H1 (cell line): ENCODE measurements around the gene NBAS. TPM values are rescaled to one million over a fixed set of nuclear protein-coding genes. Genes with fewer than 3 reads are reported as not detected.

Source experiments
- CTCF ChIA-PET: fragments of 300-600 bp; sonication (Branson Sonifier 250); formaldehyde crosslinking; loops from one replicate; lab custom pipeline; 2021; ENCODE audit not compliant: partially characterized antibody; lab: Charles Lee
- POLR2A ChIA-PET: fragments of 300-600 bp; sonication (Branson Sonifier 250); formaldehyde crosslinking; loops from one replicate; lab custom pipeline; 2021; ENCODE audit warnings: inconsistent platforms; ENCODE audit not compliant: partially characterized antibody; lab: Charles Lee
- DNase-seq, 2 experiments: peaks; one replicate each; pipeline versions ENCODE4 v3.0.0 to v3.0.0-alpha.2; 2010 to 2022; ENCODE audit warnings: low spot score in 2 of 2, low read depth in 1 of 2, mixed read lengths in 1 of 2
- FAIRE-seq: peaks from 2 replicates; lab custom pipeline; 2011; peaks lifted over from hg19 to GRCh38; lab: Jason Lieb, UNC
- H2AFZ ChIP-seq: 2 replicates; pipeline ENCODE4 v1.8.1; 2012; ENCODE audit warnings: low read length, inconsistent platforms
- H2AK5ac ChIP-seq: 2 replicates; pipeline ENCODE4 v1.6.1; 2013; ENCODE audit warnings: low read depth, low read length
- H2BK120ac ChIP-seq: replicated peaks from 2 replicates; pipeline ENCODE3; 2013; ENCODE audit warnings: low read depth, low read length, inconsistent platforms
- H2BK12ac ChIP-seq: 2 replicates; pipeline ENCODE4 v1.6.1; 2013; ENCODE audit warnings: low read depth, low read length
- H2BK15ac ChIP-seq: 2 replicates; pipeline ENCODE4 v1.6.1; 2013; ENCODE audit warnings: low read length
- H2BK20ac ChIP-seq: 2 replicates; pipeline ENCODE4 v1.6.1; 2013; ENCODE audit warnings: low read length
- H2BK5ac ChIP-seq: 2 replicates; pipeline ENCODE4 v1.6.1; 2013; ENCODE audit warnings: low read depth, low read length
- H3K14ac ChIP-seq: 2 replicates; pipeline ENCODE4 v1.6.1; 2013; ENCODE audit warnings: inconsistent platforms; ENCODE audit not compliant: insufficient read length
- H3K18ac ChIP-seq: 2 replicates; pipeline ENCODE4 v1.6.1; 2013; ENCODE audit warnings: low read length; ENCODE audit errors: extremely low read depth
- H3K23ac ChIP-seq: 2 replicates; pipeline ENCODE4 v1.6.1; 2013; ENCODE audit warnings: inconsistent platforms; ENCODE audit not compliant: insufficient read length
- H3K23me2 ChIP-seq: 2 replicates; pipeline ENCODE4 v1.6.1; 2013; ENCODE audit warnings: low read depth, low read length
- H3K27ac ChIP-seq: 2 replicates; pipeline ENCODE4 v1.6.1; 2011; ENCODE audit warnings: low read depth, low read length, inconsistent platforms
- H3K27me3 ChIP-seq, 4 experiments: replicated peaks in 1 of 4; 1 replicate in 1 of 4; 2 replicates in 3 of 4; pipeline versions ENCODE4 v1.6.1 to v1.8.1; 2011 to 2013; ENCODE audit warnings: low read length in 3 of 4, mild to moderate bottlenecking in 3 of 4, inconsistent platforms in 2 of 4, mixed read lengths in 2 of 4, moderate library complexity in 1 of 4; ENCODE audit not compliant: control insufficient read depth in 3 of 4, insufficient read depth in 3 of 4; ENCODE audit errors: extremely low read depth in 1 of 4
- H3K36me3 ChIP-seq, 4 experiments: 2 replicates each; pipeline versions ENCODE4 v1.6.1 to v1.8.1; 2011 to 2013; ENCODE audit warnings: mild to moderate bottlenecking in 4 of 4, low read length in 3 of 4, moderate library complexity in 2 of 4, control low read depth in 1 of 4, inconsistent platforms in 1 of 4; ENCODE audit not compliant: insufficient read depth in 4 of 4, control insufficient read depth in 2 of 4
- H3K4ac ChIP-seq: replicated peaks from 2 replicates; pipeline ENCODE3; 2013; ENCODE audit warnings: low read length, low read depth, mixed read lengths, inconsistent platforms; ENCODE audit not compliant: insufficient read length
- H3K4me1 ChIP-seq, 4 experiments: replicated peaks in 1 of 4; 1 replicate in 1 of 4; 2 replicates in 3 of 4; pipeline versions ENCODE4 v1.6.1 to v1.8.1; 2011 to 2013; ENCODE audit warnings: low read length in 3 of 4, inconsistent platforms in 2 of 4, mixed read lengths in 1 of 4; ENCODE audit not compliant: insufficient read depth in 4 of 4, control insufficient read depth in 3 of 4
- H3K4me2 ChIP-seq, 2 experiments: 2 replicates each; pipeline versions ENCODE4 v1.6.1 to v1.8.1; 2011 to 2013; ENCODE audit warnings: low read depth in 2 of 2, low read length in 2 of 2, control low read depth in 1 of 2, inconsistent platforms in 1 of 2, mild to moderate bottlenecking in 1 of 2; ENCODE audit not compliant: insufficient read depth in 1 of 2
- H3K4me3 ChIP-seq, 4 experiments: fragments of 200-600, 300-600 bp in 1 of 4; sonication (generic), shearing (Covaris generic), sonication (Bioruptor Twin) in 1 of 4; 2 replicates each; pipeline versions ENCODE4 v1.5.1 to v1.8.1; 2011 to 2016; ENCODE audit warnings: low read length in 4 of 4, low read depth in 3 of 4, control low read depth in 2 of 4, inconsistent platforms in 2 of 4, mild to moderate bottlenecking in 2 of 4, mixed read lengths in 1 of 4, moderate library complexity in 1 of 4; ENCODE audit not compliant: insufficient read depth in 2 of 4; ENCODE audit errors: extremely low read depth in 1 of 4
- H3K56ac ChIP-seq: replicated peaks from 2 replicates; pipeline ENCODE3; 2013; ENCODE audit warnings: low read depth, mild to moderate bottlenecking, mixed read lengths, low read length, inconsistent platforms; ENCODE audit not compliant: insufficient read length
- H3K79me1 ChIP-seq: 2 replicates; pipeline ENCODE4 v1.6.1; 2013; ENCODE audit warnings: low read depth, low read length, control low read depth
- H3K79me2 ChIP-seq, 2 experiments: 2 replicates each; pipeline versions ENCODE4 v1.6.1 to v1.8.1; 2012 to 2013; ENCODE audit warnings: low read length in 2 of 2, mild to moderate bottlenecking in 2 of 2, inconsistent platforms in 1 of 2; ENCODE audit not compliant: insufficient read depth in 2 of 2, control insufficient read depth in 1 of 2
- H3K9ac ChIP-seq, 4 experiments: replicated peaks in 1 of 4; 1 replicate in 1 of 4; 2 replicates in 3 of 4; pipeline versions ENCODE4 v1.6.1 to v1.8.1; 2011 to 2013; ENCODE audit warnings: low read depth in 3 of 4, low read length in 3 of 4, control low read depth in 2 of 4, mild to moderate bottlenecking in 2 of 4, moderate library complexity in 2 of 4, inconsistent platforms in 1 of 4; ENCODE audit errors: extremely low read depth in 1 of 4
- H3K9me3 ChIP-seq, 2 experiments: 2 replicates each; pipeline versions ENCODE4 v1.6.1 to v1.8.1; 2012 to 2013; ENCODE audit warnings: mild to moderate bottlenecking in 2 of 2, moderate library complexity in 2 of 2, control low read depth in 1 of 2, inconsistent platforms in 1 of 2, low read depth in 1 of 2, low read length in 1 of 2, mixed read lengths in 1 of 2; ENCODE audit not compliant: insufficient read depth in 2 of 2
- H4K20me1 ChIP-seq, 2 experiments: replicated peaks in 1 of 2; 2 replicates each; pipeline versions ENCODE3 to v1.8.1; 2011 to 2013; ENCODE audit warnings: inconsistent platforms in 2 of 2, low read length in 2 of 2, mild to moderate bottlenecking in 1 of 2; ENCODE audit not compliant: insufficient read depth in 2 of 2, control insufficient read depth in 1 of 2
- H4K5ac ChIP-seq: 2 replicates; pipeline ENCODE4 v1.6.1; 2013; ENCODE audit warnings: low read length, low read depth, mixed read lengths, inconsistent platforms; ENCODE audit not compliant: insufficient read length
- H4K8ac ChIP-seq: 2 replicates; pipeline ENCODE4 v1.8.0; 2013; ENCODE audit warnings: mild to moderate bottlenecking, moderate library complexity, low read length, inconsistent platforms; ENCODE audit not compliant: insufficient read depth; ENCODE audit errors: extremely low read depth
- H4K91ac ChIP-seq: replicated peaks from 2 replicates; pipeline ENCODE3; 2013; ENCODE audit warnings: low read length, mixed read lengths, inconsistent platforms; ENCODE audit not compliant: insufficient read length
- POU5F1 ChIP-seq: IDR thresholded peaks from 2 replicates; pipeline ENCODE4 v1.6.1; 2011; ENCODE audit warnings: low read depth, mild to moderate bottlenecking, low read length, moderate library complexity
- TBP ChIP-seq: IDR thresholded peaks from 2 replicates; pipeline ENCODE4 v1.6.1; 2011; ENCODE audit warnings: low read depth, low read length, improper control_type of control experiment
- WGBS, 2 experiments: shearing (Covaris generic) in 1 of 2; methylation state at CpG; one replicate each; pipeline versions ENCODE4 v1.1.6 to v1.1.7; 2013 to 2015; ENCODE audit warnings: low lambda C conversion rate in 2 of 2, mixed read lengths in 2 of 2, inconsistent platforms in 1 of 2, low coverage in 1 of 2, missing lambda C conversion rate in 1 of 2; ENCODE audit not compliant: insufficient replicate concordance in 2 of 2, insufficient coverage in 1 of 2, insufficient read length in 1 of 2; ENCODE audit errors: extremely low coverage in 1 of 2, missing lambda C conversion rate in 1 of 2; 5-methylcytosine and 5-hydroxymethylcytosine counted together
- polyA plus RNA-seq, 7 experiments: library from polyadenylated mRNA; depleted of rRNA in 3 of 7; stranded (reverse) in 5 of 7; unstranded in 2 of 7; fragments of >200 nt in 5 of 7; fragments of 200-250 nt in 2 of 7; gene quantifications; 1 replicate in 5 of 7; 2 replicates in 1 of 7; 4 replicates in 1 of 7; pipeline versions ENCODE4 v1.2.1 to v1.2.3, GENCODE V29; 2011 to 2013; ENCODE audit warnings: missing spikeins in 2 of 7, mixed read lengths in 2 of 7
- total RNA-seq: library from RNA; stranded (reverse); fragmentation: NEBNext Ultra II Directional; extraction: Animal tissue kit (Norgen Biotek cat#: 25700); gene quantifications from 2 replicates; pipeline ENCODE4 v1.2.1, GENCODE V29; 2021
- TF ChIP-seq, protein P1 (sequence below): IDR thresholded peaks from 2 replicates; pipeline ENCODE4 v1.6.1; 2012; ENCODE audit warnings: low read length, inconsistent platforms

Gene NBAS
- total and polyA plus RNA-seq, 2 of the 8 experiments (the other 6 are each of a cell fraction or from before 2014, with no cell fraction given) = 19.6 to 34.8 TPM

DNA sequence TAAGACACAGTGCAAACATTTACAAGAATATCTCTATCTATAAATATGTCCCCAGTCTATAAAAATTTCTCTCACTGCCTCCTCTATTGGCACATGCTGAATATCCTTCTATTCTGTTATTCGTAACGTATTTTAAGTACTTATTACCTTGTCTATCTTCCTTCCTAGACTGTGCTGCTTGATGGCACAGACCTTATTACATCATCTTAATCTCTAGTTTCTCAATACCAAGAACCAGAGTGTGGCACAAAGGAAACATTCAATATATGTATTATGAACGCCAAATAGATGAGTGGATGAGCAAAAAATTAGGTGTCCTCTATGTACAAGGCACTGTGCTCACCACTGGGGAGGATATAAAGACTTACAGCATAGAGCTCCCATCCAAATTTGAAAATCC lies 282.8 kb downstream of the NBAS start:
- no peak overlapping the region for H2BK120ac ChIP-seq
- H3K9me3 ChIP-seq = no peaks in the 10 kb centered on the region
- H3K27ac ChIP-seq = no peak overlapping the region
- no peak overlapping the region for H2BK12ac ChIP-seq
- no peaks in the 10 kb centered on the region for H3K27me3 ChIP-seq
- H3K23me2 ChIP-seq = no peaks in the 10 kb centered on the region
- no peak overlapping the region for H2AK5ac ChIP-seq
- no peak overlapping the region for H2AFZ ChIP-seq
- no peak overlapping the region for H2BK15ac ChIP-seq
- no peaks in the 10 kb centered on the region for H3K79me2 ChIP-seq
- no peak overlapping the region for H4K91ac ChIP-seq
- H2BK5ac ChIP-seq = no peak overlapping the region
- FAIRE-seq (no peak), DNase-seq (no peak)
- CTCF ChIA-PET = no interaction called here
- POLR2A ChIA-PET = no interaction called here
- no peak overlapping the region for H2BK20ac ChIP-seq
- no peaks in the 10 kb centered on the region for H4K20me1 ChIP-seq
- H3K4me2 ChIP-seq = no peak overlapping the region
- no peak overlapping the region for H3K9ac ChIP-seq
- no peak overlapping the region for H3K14ac ChIP-seq
- no peak overlapping the region for H4K5ac ChIP-seq
- H3K18ac ChIP-seq = no peak overlapping the region
- no peak overlapping the region for H3K23ac ChIP-seq
- H4K8ac ChIP-seq = no peak overlapping the region
- H3K79me1 ChIP-seq = no peaks in the 10 kb centered on the region
- H3K36me3 ChIP-seq = peaks cover 0 to 4% (median 0%) of the 10 kb centered on the region in 4 experiments; a peak in 2 of 8 replicates
- TF ChIP-seq, protein P1, sequence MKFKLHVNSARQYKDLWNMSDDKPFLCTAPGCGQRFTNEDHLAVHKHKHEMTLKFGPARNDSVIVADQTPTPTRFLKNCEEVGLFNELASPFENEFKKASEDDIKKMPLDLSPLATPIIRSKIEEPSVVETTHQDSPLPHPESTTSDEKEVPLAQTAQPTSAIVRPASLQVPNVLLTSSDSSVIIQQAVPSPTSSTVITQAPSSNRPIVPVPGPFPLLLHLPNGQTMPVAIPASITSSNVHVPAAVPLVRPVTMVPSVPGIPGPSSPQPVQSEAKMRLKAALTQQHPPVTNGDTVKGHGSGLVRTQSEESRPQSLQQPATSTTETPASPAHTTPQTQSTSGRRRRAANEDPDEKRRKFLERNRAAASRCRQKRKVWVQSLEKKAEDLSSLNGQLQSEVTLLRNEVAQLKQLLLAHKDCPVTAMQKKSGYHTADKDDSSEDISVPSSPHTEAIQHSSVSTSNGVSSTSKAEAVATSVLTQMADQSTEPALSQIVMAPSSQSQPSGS = no peak
- TF ChIP-seq TBP (no peak), POU5F1 (no peak)
- H3K56ac ChIP-seq = no peak overlapping the region
- no peak overlapping the region for H3K4ac ChIP-seq
- WGBS, 2 experiments = 90% methylated on average over 3 of the region's 3 CpGs; no CpG with 5 or more reads in 1 of the 2 experiments
- no peak overlapping the region for H3K4me3 ChIP-seq
- no peaks in the 10 kb centered on the region for H3K4me1 ChIP-seq
